Endothelial cell of umbilical vein (primary cell): ENCODE measurements around the gene C9orf72. TPM values are rescaled to one million over a fixed set of nuclear protein-coding genes. Genes with fewer than 3 reads are reported as not detected.

Source experiments
- BruUV-seq: library from RNA; stranded (reverse); fragments of 400-500 nt; replicated peaks from 2 replicates; lab custom pipeline; 2021; lab: Mats Ljungman, UMichigan
- CTCF ChIA-PET: fragments of 300-600, 350-600 bp; sonication (Branson Sonifier 250); formaldehyde crosslinking; loops from one replicate; lab custom pipeline; 2021; ENCODE audit warnings: antibody characterized with exemption, inconsistent platforms; lab: Charles Lee
- POLR2A ChIA-PET: fragments of 300-600, 350-600 bp; sonication (Branson Sonifier 250); formaldehyde crosslinking; loops from one replicate; lab custom pipeline; 2021; ENCODE audit warnings: antibody characterized with exemption, inconsistent platforms; lab: Charles Lee
- DNase-seq: peaks from one replicate; pipeline ENCODE4 v3.0.0-alpha.2; 2011; ENCODE audit warnings: low read depth, low spot score
- FAIRE-seq: peaks from 2 replicates; lab custom pipeline; 2011; peaks lifted over from hg19 to GRCh38; lab: Jason Lieb, UNC
- H2AFZ ChIP-seq: 2 replicates; pipeline ENCODE4 v1.6.0; 2012; ENCODE audit warnings: low read depth, low read length, control low read depth, inconsistent platforms
- H3K27ac ChIP-seq: 2 replicates; pipeline ENCODE4 v1.5.1; 2011; ENCODE audit warnings: low read depth, mild to moderate bottlenecking, control low read depth, low read length, moderate library complexity; ENCODE audit not compliant: insufficient read depth
- H3K27me3 ChIP-seq, 2 experiments: 2 replicates each; pipeline versions ENCODE4 v1.6.0 to v1.6.1; 2011; ENCODE audit warnings: low read length in 2 of 2, mixed read lengths in 1 of 2; ENCODE audit not compliant: control insufficient read depth in 2 of 2, insufficient read depth in 2 of 2
- H3K36me3 ChIP-seq, 2 experiments: 2 replicates in 1 of 2; 3 replicates in 1 of 2; pipeline ENCODE4 v1.5.1; 2011; ENCODE audit warnings: low read length in 2 of 2, mild to moderate bottlenecking in 1 of 2, moderate library complexity in 1 of 2; ENCODE audit not compliant: control insufficient read depth in 2 of 2, insufficient read depth in 2 of 2; ENCODE audit errors: extremely low read depth in 1 of 2
- H3K4me1 ChIP-seq: 3 replicates; pipeline ENCODE4 v1.5.1; 2011; ENCODE audit warnings: mild to moderate bottlenecking, low read length; ENCODE audit not compliant: control insufficient read depth, insufficient read depth; ENCODE audit errors: extremely low read depth
- H3K4me2 ChIP-seq: 2 replicates; pipeline ENCODE4 v1.6.1; 2011; ENCODE audit warnings: low read length, control low read depth, mixed read lengths; ENCODE audit not compliant: insufficient read depth
- H3K4me3 ChIP-seq, 3 experiments: fragments of 200-600 bp in 1 of 3; sonication (generic), shearing (Covaris generic) in 1 of 3; replicated peaks in 1 of 3; 2 replicates each; pipeline ENCODE4 v1.5.1; 2011 to 2016; ENCODE audit warnings: control low read depth in 3 of 3, low read length in 3 of 3, mild to moderate bottlenecking in 2 of 3, inconsistent platforms in 1 of 3, low read depth in 1 of 3, moderate library complexity in 1 of 3; ENCODE audit not compliant: insufficient read depth in 1 of 3
- H3K79me2 ChIP-seq: 2 replicates; pipeline ENCODE4 v1.6.0; 2012; ENCODE audit warnings: low read length, inconsistent platforms; ENCODE audit not compliant: control insufficient read depth, insufficient read depth
- H3K9ac ChIP-seq: replicated peaks from 2 replicates; pipeline ENCODE3; 2011; ENCODE audit warnings: low read length, control low read depth; ENCODE audit not compliant: insufficient read depth; ENCODE audit errors: extremely low read depth
- H3K9me1 ChIP-seq: replicated peaks from 3 replicates; pipeline ENCODE4 v1.6.0; 2011; ENCODE audit warnings: mild to moderate bottlenecking, low read length; ENCODE audit not compliant: control insufficient read depth, insufficient read depth; ENCODE audit errors: extremely low read depth
- H3K9me3 ChIP-seq: replicated peaks from 2 replicates; pipeline ENCODE4 v1.5.1; 2012; ENCODE audit warnings: low read length, inconsistent platforms; ENCODE audit not compliant: control insufficient read depth, insufficient read depth
- H4K20me1 ChIP-seq: replicated peaks from 2 replicates; pipeline ENCODE3; 2011; ENCODE audit warnings: mild to moderate bottlenecking, low read length; ENCODE audit not compliant: control insufficient read depth, insufficient read depth; ENCODE audit errors: extremely low read depth
- EZH2 ChIP-seq: IDR thresholded peaks from 2 replicates; pipeline ENCODE4 v1.6.1; 2012; ENCODE audit warnings: borderline replicate concordance, low read depth, mild to moderate bottlenecking, moderate library complexity, low read length, inconsistent platforms; ENCODE audit not compliant: severe bottlenecking
- FOS ChIP-seq: IDR thresholded peaks from 2 replicates; pipeline ENCODE4 v1.6.1; 2011; ENCODE audit warnings: mild to moderate bottlenecking, low read length, moderate library complexity, borderline replicate concordance; ENCODE audit not compliant: insufficient read depth
- GATA2 ChIP-seq: IDR thresholded peaks from 2 replicates; pipeline ENCODE4 v1.7.0; 2011; ENCODE audit warnings: low read depth, mild to moderate bottlenecking, moderate library complexity, mixed read lengths, low read length; ENCODE audit not compliant: insufficient read length, insufficient read depth
- JUN ChIP-seq: IDR thresholded peaks from 2 replicates; pipeline ENCODE4 v1.6.1; 2011; ENCODE audit warnings: borderline replicate concordance, low read depth; ENCODE audit not compliant: insufficient read length, insufficient read depth
- MYC ChIP-seq: IDR thresholded peaks from one replicate; pipeline ENCODE4 v1.6.1; 2011; ENCODE audit warnings: mild to moderate bottlenecking, low read depth, low read length
- POLR2A ChIP-seq: IDR thresholded peaks from 2 replicates; pipeline ENCODE4 v1.6.1; 2012; ENCODE audit warnings: low read depth, mild to moderate bottlenecking, control low read depth, low read length
- POLR2AphosphoS5 ChIP-seq: IDR thresholded peaks from 2 replicates; pipeline ENCODE4 v1.6.1; 2012; ENCODE audit warnings: low read depth, mild to moderate bottlenecking, control low read depth, low read length, moderate library complexity; ENCODE audit not compliant: insufficient read depth
- dilution Hi-C: fragments of 300-500 bp; cut with MboI; formaldehyde crosslinking; loops from one replicate; pipeline ENCODE4 v1.15.0; 2019; ENCODE audit warnings: low sequenced_read_pairs; ENCODE audit not compliant: extremely low pct_ligation_motif_present
- intact Hi-C: fragments of 100-400 bp; cut with micrococcal nuclease; formaldehyde crosslinking; loops from one replicate; pipeline ENCODE4 v1.10.0; 2022
- polyA plus RNA-seq, 4 experiments: library from polyadenylated mRNA; depleted of rRNA in 3 of 4; stranded (reverse) in 3 of 4; unstranded in 1 of 4; fragments of >200 nt; gene quantifications; 2 replicates each; pipeline versions ENCODE4 v1.2.1 to v1.2.3, GENCODE V29; 2011 to 2012; ENCODE audit warnings: missing spikeins in 1 of 4
- total RNA-seq: library from RNA; stranded (reverse); gene quantifications from 2 replicates; pipeline ENCODE4 v1.2.3, GENCODE V29; 2021
- TF ChIP-seq, protein P1 (sequence below): IDR thresholded peaks from 2 replicates; pipeline ENCODE4 v1.6.1; 2011; ENCODE audit not compliant: insufficient read depth, insufficient read length
- TF ChIP-seq, protein P2 (sequence below), 2 donors: IDR thresholded peaks; 1 replicate in 1 of 2; 2 replicates in 1 of 2; pipeline ENCODE4 v1.5.1; 2011; ENCODE audit warnings: low read length in 2 of 2, mild to moderate bottlenecking in 2 of 2, moderate library complexity in 2 of 2, control low read depth in 1 of 2, inconsistent platforms in 1 of 2, low read depth in 1 of 2; ENCODE audit not compliant: insufficient read depth in 1 of 2; ENCODE audit errors: extremely low read depth in 1 of 2

Gene C9orf72
- total and polyA plus RNA-seq, 2 donors (not counting 3 experiments of a cell fraction or from before 2014, with no cell fraction given) = 2.7 to 7.3 TPM

DNA sequence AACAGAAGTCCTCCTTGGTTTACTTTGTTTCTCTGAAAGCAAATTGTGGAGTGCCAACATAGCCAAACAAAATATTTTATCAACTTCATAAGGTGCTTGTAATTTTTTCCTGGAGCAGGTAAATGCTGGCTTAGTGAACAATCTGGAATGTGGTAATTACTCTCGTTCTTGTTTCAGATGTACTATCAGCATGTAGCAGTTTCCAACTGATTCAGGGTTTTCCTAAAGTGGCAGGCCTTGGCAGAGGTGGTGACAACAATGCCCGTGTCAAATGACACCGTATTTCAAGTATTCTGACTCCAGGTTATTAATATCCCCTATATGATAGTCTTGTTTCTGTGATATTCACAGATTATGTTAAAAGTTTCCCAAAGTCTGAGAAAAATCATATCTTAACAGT, 1.2 kb downstream of the C9orf72 start:
- ChIA-PET CTCF (no interaction called here), POLR2A (no interaction called here)
- TF ChIP-seq JUN (no peak), POLR2AphosphoS5 (no peak), MYC (no peak), EZH2 (no peak), GATA2 (no peak)
- TF ChIP-seq, protein P1, sequence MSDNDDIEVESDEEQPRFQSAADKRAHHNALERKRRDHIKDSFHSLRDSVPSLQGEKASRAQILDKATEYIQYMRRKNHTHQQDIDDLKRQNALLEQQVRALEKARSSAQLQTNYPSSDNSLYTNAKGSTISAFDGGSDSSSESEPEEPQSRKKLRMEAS = no peak
- no peak for FAIRE-seq
- H3K79me2 ChIP-seq = no peaks in the 10 kb centered on the region
- dilution Hi-C loops (no loop called here), intact Hi-C loops (loop anchor here (2.0 kb wide), 1 partner anchor 679 kb away; the partner anchor contains the start of gene CAAP1)
- H3K9ac ChIP-seq = peak overlapping the region; percentile 83
- H3K27me3 ChIP-seq = no peaks in the 10 kb centered on the region
- H3K27ac ChIP-seq = no peak overlapping the region
- H3K9me1 ChIP-seq = no peaks in the 10 kb centered on the region
- no peaks in the 10 kb centered on the region for H3K36me3 ChIP-seq
- no peaks in the 10 kb centered on the region for H4K20me1 ChIP-seq
- H3K4me2 ChIP-seq = peak overlapping the region; percentile 55
- peak overlapping the region in 1 of 3 experiments; percentile 68 for H3K4me3 ChIP-seq
- H2AFZ ChIP-seq = no peak overlapping the region
- H3K9me3 ChIP-seq = no peaks in the 10 kb centered on the region
- BruUV-seq = TSS peak; percentile 33
- peaks cover 12% of the 10 kb centered on the region for H3K4me1 ChIP-seq
- no peak for DNase-seq

DNA sequence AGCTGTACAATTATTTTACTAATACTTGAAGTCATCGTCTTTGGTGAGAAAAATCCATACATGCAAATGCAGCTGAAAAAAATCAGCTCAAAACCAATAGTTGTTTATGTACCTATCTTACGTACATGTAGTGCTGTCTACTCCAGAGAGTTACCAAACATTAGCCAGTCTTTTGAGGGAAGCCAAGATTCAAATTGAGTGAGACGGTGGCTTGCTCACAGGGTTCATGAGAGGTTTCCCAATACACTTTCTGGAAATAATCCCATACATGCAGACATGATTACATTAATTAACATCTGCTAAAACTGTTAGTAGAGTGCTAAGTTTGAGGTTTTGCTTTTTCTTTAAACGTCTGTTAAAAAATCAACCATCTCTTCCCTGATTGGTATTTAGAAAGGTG, 2.3 kb downstream of the C9orf72 start:
- CTCF ChIA-PET = no interaction called here
- POLR2A ChIA-PET = no interaction called here
- no peaks in the 10 kb centered on the region for H3K9me3 ChIP-seq
- dilution Hi-C loops = no loop called here
- no peaks in the 10 kb centered on the region for H4K20me1 ChIP-seq
- H3K36me3 ChIP-seq = no peaks in the 10 kb centered on the region
- no peaks in the 10 kb centered on the region for H3K27me3 ChIP-seq
- intact Hi-C loops = no loop called here
- DNase-seq (no peak), FAIRE-seq (no peak)
- H3K9me1 ChIP-seq = no peaks in the 10 kb centered on the region
- TF ChIP-seq JUN = no peak
- TF ChIP-seq FOS = no peak
- TF ChIP-seq GATA2 = no peak
- TF ChIP-seq POLR2A = no peak
- TF ChIP-seq MYC = no peak
- TF ChIP-seq EZH2 = no peak
- no peak for TF ChIP-seq POLR2AphosphoS5
- TF ChIP-seq, protein P1 = no peak
- TF ChIP-seq, protein P2, sequence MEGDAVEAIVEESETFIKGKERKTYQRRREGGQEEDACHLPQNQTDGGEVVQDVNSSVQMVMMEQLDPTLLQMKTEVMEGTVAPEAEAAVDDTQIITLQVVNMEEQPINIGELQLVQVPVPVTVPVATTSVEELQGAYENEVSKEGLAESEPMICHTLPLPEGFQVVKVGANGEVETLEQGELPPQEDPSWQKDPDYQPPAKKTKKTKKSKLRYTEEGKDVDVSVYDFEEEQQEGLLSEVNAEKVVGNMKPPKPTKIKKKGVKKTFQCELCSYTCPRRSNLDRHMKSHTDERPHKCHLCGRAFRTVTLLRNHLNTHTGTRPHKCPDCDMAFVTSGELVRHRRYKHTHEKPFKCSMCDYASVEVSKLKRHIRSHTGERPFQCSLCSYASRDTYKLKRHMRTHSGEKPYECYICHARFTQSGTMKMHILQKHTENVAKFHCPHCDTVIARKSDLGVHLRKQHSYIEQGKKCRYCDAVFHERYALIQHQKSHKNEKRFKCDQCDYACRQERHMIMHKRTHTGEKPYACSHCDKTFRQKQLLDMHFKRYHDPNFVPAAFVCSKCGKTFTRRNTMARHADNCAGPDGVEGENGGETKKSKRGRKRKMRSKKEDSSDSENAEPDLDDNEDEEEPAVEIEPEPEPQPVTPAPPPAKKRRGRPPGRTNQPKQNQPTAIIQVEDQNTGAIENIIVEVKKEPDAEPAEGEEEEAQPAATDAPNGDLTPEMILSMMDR (IDR thresholded peaks at IDR 0.05; ENCODE audit: extremely low read depth in 1 of 2, insufficient read depth in 1 of 2, low read depth in 1 of 2, low read length in 2 of 2) = no peak
- no TSS peak for BruUV-seq
- peaks cover 12% of the 10 kb centered on the region for H3K4me1 ChIP-seq
- no peak overlapping the region for H3K27ac ChIP-seq
- no peak overlapping the region for H3K4me2 ChIP-seq
- no peak overlapping the region for H3K4me3 ChIP-seq
- H3K79me2 ChIP-seq = no peaks in the 10 kb centered on the region
- H2AFZ ChIP-seq = no peak overlapping the region
- H3K9ac ChIP-seq = no peak overlapping the region
